HepG2 (cell line): ENCODE data around the gene ZBTB7B. TPM values are rescaled to one million over a fixed set of nuclear protein-coding genes. Genes with fewer than 3 reads are reported as not detected.

ENCODE experiments used
- ARID5B ChIP-seq: IDR thresholded peaks from 2 replicates; pipeline ENCODE4 v1.4.0; 2020; ENCODE audit warnings: mild to moderate bottlenecking, missing genetic modification reagents
- FOXO4 ChIP-seq: sonication (generic); formaldehyde crosslinking; conservative IDR thresholded peaks from 2 replicates; pipeline ENCODE4 v1.8.1; 2023; ENCODE audit warnings: missing genetic modification reagents
- GMEB2 ChIP-seq: IDR thresholded peaks from 2 replicates; pipeline ENCODE4 v1.6.1; 2016; ENCODE audit warnings: missing biosample characterization, missing genetic modification reagents, low read depth
- HNRNPLL ChIP-seq: fragments of 200-400 bp; formaldehyde crosslinking; IDR thresholded peaks from 2 replicates; pipeline ENCODE4 v1.6.1; 2017; ENCODE audit warnings: mild to moderate bottlenecking, low read depth, low read length; ENCODE audit not compliant: poor library complexity, severe bottlenecking
- IRF2 ChIP-seq: IDR thresholded peaks from 2 replicates; pipeline ENCODE4 v1.6.1; 2018; ENCODE audit warnings: missing genetic modification reagents, missing compliant biosample characterization
- KDM1A ChIP-seq: IDR thresholded peaks from 2 replicates; pipeline ENCODE4 v1.6.1; 2016; ENCODE audit warnings: missing compliant biosample characterization
- KDM5A ChIP-seq: fragments of 200-600 bp; sonication (generic); IDR thresholded peaks from 2 replicates; pipeline ENCODE4 v1.7.0; 2018; ENCODE audit warnings: antibody characterized with exemption, mild to moderate bottlenecking, low read length, borderline replicate concordance
- MXI1 ChIP-seq: IDR thresholded peaks from 3 replicates; pipeline ENCODE4 v1.6.1; 2012; ENCODE audit warnings: low read depth, low read length, inconsistent platforms, borderline replicate concordance
- NFIB ChIP-seq: sonication (generic); formaldehyde crosslinking; IDR thresholded peaks from 2 replicates; pipeline ENCODE4 v1.9.0; 2021; ENCODE audit warnings: missing genetic modification reagents, mild to moderate bottlenecking, borderline replicate concordance
- PHF5A ChIP-seq: IDR thresholded peaks from one replicate; pipeline ENCODE4 v1.6.1; 2018; ENCODE audit warnings: low read depth, missing genetic modification reagents; ENCODE audit not compliant: unreplicated experiment
- SKIL ChIP-seq: sonication (generic); formaldehyde crosslinking; IDR thresholded peaks from 2 replicates; pipeline ENCODE4 v1.8.0; 2022; ENCODE audit warnings: missing genetic modification reagents, mild to moderate bottlenecking, moderate library complexity, borderline replicate concordance
- SP140L ChIP-seq: sonication (generic); formaldehyde crosslinking; IDR thresholded peaks from 2 replicates; pipeline ENCODE4 v1.4.0; 2020; ENCODE audit warnings: missing genetic modification reagents, borderline replicate concordance
- SP5 ChIP-seq: IDR thresholded peaks from 2 replicates; pipeline ENCODE4 v1.6.1; 2016; ENCODE audit warnings: low read depth, borderline replicate concordance
- ZBTB3 ChIP-seq: sonication (generic); formaldehyde crosslinking; IDR thresholded peaks from 2 replicates; pipeline ENCODE4 v1.4.0; 2020; ENCODE audit warnings: low read depth, mild to moderate bottlenecking, moderate library complexity, missing genetic modification reagents, borderline replicate concordance
- ZNF441 ChIP-seq: sonication (generic); formaldehyde crosslinking; IDR thresholded peaks from 2 replicates; pipeline ENCODE4 v1.7.0; 2021; ENCODE audit warnings: missing genetic modification reagents, borderline replicate concordance
- polyA plus RNA-seq, 8 experiments: library from polyadenylated mRNA; depleted of rRNA in 3 of 8; stranded (reverse) in 7 of 8; unstranded in 1 of 8; fragments of >200 nt; fragmentation: Illumina TruSeq in 4 of 8; extraction: Trizol in 4 of 8; gene quantifications; 2 replicates each; pipeline versions ENCODE4 v1.2.1 to v1.2.3, GENCODE V29; 2011 to 2016; ENCODE audit warnings: low read depth in 4 of 8, missing spikeins in 1 of 8, mixed read lengths in 1 of 8; ENCODE audit not compliant: insufficient read depth in 1 of 8
- total RNA-seq, 5 experiments: library from RNA; depleted of rRNA; stranded (reverse); fragments of >200 nt; fragmentation: Illumina TruSeq; extraction: Trizol; gene quantifications; 2 replicates each; pipeline ENCODE4 v1.2.3, GENCODE V29; 2016; ENCODE audit warnings: low read depth in 1 of 5
- TF ChIP-seq, protein P1 (sequence below): IDR thresholded peaks from 2 replicates; pipeline ENCODE4 v1.6.1; 2016; ENCODE audit warnings: missing genetic modification reagents, missing compliant biosample characterization
- TF ChIP-seq, protein P2 (sequence below): sonication (generic); IDR thresholded peaks from 2 replicates; pipeline ENCODE4 v1.6.1; 2016; ENCODE audit warnings: low read depth, borderline replicate concordance

Gene ZBTB7B
- total and polyA plus RNA-seq, 2 of the 13 experiments (the other 11 are each of a cell fraction or from before 2014, with no cell fraction given): 15.5 to 17.5 TPM

GRCh38 chr1:154973344-154974101, 29.1 kb upstream of the ZBTB7B start (continued):
- TF ChIP-seq FOXO4 (CRISPR knock-in tag) (no peak), IRF2 (CRISPR knock-in tag) (no peak), HNRNPLL (peak; percentile 13), SP5 (CRISPR knock-in tag) (peak; percentile 99), SP140L (no peak), PHF5A (CRISPR knock-in tag) (no peak), ARID5B (CRISPR knock-in tag) (0 out of 2 replicates have a peak, but pooled peaks have one; percentile 9), KDM5A (peak; percentile 78; the same call in 1 of the 2 replicates), MXI1 (peak; percentile 84; the same call in 1 of the 3 replicates), GMEB2 (no peak), NFIB (no peak), ZBTB3 (CRISPR knock-in tag) (no peak; the same call in 1 of the 2 replicates), SKIL (CRISPR knock-in tag) (peak; percentile 25; the same call in 1 of the 2 replicates), ZNF441 (CRISPR knock-in tag) (0 out of 2 replicates have a peak, but pooled peaks have one; percentile 60), KDM1A (CRISPR knock-in tag) (no peak)
- TF ChIP-seq, protein P1, sequence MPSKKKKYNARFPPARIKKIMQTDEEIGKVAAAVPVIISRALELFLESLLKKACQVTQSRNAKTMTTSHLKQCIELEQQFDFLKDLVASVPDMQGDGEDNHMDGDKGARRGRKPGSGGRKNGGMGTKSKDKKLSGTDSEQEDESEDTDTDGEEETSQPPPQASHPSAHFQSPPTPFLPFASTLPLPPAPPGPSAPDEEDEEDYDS (CRISPR knock-in tag): peak; percentile 99
- TF ChIP-seq, protein P2, sequence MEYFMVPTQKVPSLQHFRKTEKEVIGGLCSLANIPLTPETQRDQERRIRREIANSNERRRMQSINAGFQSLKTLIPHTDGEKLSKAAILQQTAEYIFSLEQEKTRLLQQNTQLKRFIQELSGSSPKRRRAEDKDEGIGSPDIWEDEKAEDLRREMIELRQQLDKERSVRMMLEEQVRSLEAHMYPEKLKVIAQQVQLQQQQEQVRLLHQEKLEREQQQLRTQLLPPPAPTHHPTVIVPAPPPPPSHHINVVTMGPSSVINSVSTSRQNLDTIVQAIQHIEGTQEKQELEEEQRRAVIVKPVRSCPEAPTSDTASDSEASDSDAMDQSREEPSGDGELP: peak; percentile 98
